Activated naive CD4-positive, alpha-beta T cell treated with anti-CD3 and anti-CD28 coated beads, Interleukin-2, amount 50 U/mL, for 24 hours (primary cell): ENCODE measurements around the gene IGFL1.
"Not testable (repeated sequence)": the region's sequence is repeated elsewhere in the genome, so short reads cannot be mapped to it uniquely, and the experiment has no call there.

ENCODE experiments used
- H3K27ac Mint-ChIP-seq: one replicate; pipeline ENCODE4 v1.8.0; 2021; ENCODE audit warnings: mild to moderate bottlenecking, mixed read lengths
- H3K27me3 Mint-ChIP-seq: one replicate; pipeline ENCODE4 v1.8.0; 2021; ENCODE audit warnings: mixed read lengths
- H3K36me3 Mint-ChIP-seq: one replicate; pipeline ENCODE4 v1.8.0; 2021; ENCODE audit warnings: mixed read lengths
- H3K4me1 Mint-ChIP-seq: one replicate; pipeline ENCODE4 v1.8.0; 2021; ENCODE audit warnings: mixed read lengths
- H3K4me3 Mint-ChIP-seq: one replicate; pipeline ENCODE4 v1.8.0; 2021; ENCODE audit warnings: mild to moderate bottlenecking, mixed read lengths
- H3K9me3 Mint-ChIP-seq: one replicate; pipeline ENCODE4 v1.8.0; 2021; ENCODE audit warnings: mixed read lengths

The IGFL1 gene

DNA sequence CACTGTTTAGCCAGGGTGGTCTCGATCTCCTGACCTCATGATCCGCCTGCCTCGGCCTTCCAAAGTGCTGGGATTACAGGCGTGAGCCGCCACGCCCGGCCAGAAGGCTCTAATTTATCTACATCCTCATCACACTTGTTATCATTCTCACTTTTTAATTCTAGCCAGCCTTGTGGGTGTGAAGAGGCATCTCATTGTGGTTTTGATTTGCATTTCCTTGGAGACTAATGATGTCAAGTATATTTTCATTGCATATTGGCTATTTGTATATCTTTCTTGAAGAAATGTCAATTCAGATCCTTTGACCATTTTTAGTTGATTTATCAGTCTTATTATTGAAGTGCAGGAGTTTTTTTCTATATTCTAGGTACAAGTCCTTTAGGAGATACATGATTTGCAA lies 39.6 kb downstream of the IGFL1 start:
- H3K4me1 Mint-ChIP-seq = peaks cover 4% of the 10 kb centered on the region
- H3K27ac Mint-ChIP-seq = no peak overlapping the region
- no peak overlapping the region for H3K4me3 Mint-ChIP-seq
- H3K9me3 Mint-ChIP-seq = no peaks in the 10 kb centered on the region
- no peaks in the 10 kb centered on the region for H3K36me3 Mint-ChIP-seq
- peaks cover 27% of the 10 kb centered on the region for H3K27me3 Mint-ChIP-seq

DNA sequence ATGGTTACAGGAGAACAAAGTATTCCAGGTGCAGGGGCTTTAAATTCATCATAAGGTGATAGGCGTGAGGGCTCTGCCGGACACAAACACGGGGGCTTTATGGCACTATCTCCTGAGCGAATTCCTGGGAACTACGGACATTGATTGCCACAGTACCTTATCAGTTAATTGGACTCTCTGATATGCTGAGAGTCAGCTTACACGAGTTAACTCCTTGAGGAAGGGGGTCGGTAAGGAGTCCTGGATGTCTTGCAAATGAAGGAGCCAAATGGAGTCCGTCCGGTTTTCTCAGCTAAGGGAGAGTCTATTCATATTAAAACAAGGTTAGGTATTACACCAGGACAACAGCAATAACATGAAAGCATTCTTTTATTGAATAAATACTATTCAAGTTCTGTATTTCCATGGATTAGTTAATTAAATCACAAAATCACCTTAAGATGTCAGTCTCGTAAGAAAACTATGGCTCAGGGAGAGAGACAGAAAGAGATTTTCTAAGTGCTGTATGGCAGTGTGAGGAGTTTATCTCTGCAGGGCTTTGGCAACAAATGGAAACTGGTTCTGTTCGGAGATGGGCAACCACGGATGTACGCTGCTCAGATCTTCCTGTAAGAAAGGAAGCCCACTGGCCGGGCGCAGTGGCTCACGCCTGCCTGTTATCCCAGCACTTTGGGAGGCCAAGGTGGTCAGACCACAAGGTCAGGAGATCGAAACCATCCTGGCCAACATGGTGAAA lies 41.1 kb downstream of the IGFL1 start:
- Mint-ChIP-seq H3K27me3 (peaks cover 25% of the 10 kb centered on the region), H3K36me3 (no peaks in the 10 kb centered on the region), H3K4me3 (no peak overlapping the region), H3K9me3 (no peaks in the 10 kb centered on the region), H3K4me1 (peaks cover 4% of the 10 kb centered on the region), H3K27ac (no peak overlapping the region)

DNA sequence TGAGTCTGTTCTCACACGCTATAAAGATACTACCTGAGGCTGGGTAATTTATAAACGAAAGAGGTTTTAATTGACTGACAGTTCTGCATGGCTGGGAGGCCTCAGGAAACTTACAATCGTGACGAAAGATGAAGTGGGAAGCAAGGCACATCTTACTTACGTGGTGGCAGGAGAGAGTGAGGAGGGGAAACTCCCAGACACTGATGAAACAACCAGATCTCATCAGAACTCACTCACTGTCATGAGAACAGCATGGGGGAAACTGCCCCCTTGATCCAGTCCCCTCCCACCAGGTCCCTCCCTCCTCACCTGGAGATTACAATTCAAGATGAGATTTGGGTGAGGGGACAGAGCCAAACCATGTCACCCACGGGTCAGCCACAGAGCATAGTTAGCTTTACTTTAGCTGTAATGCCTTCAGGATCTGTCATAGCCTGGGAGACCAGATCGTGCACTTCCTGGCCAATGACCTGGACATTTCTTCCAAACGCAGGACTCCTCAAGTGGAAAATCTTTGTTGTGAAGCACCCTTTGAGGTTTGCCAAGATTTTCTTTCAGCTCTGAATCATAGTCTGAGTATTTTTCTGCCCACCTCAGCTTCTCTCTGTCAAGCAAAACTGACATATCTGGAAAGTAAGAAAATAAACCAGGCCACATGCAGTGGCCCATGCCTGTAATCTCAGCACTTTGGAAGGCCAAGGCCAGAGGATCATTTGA lies 42.1 kb downstream of the IGFL1 start:
- H3K27me3 Mint-ChIP-seq = peaks cover 23% of the 10 kb centered on the region
- H3K4me1 Mint-ChIP-seq = peaks cover 4% of the 10 kb centered on the region
- H3K9me3 Mint-ChIP-seq = no peaks in the 10 kb centered on the region
- H3K27ac Mint-ChIP-seq = peak overlapping the region; percentile 52
- H3K4me3 Mint-ChIP-seq = no peak overlapping the region
- no peaks in the 10 kb centered on the region for H3K36me3 Mint-ChIP-seq

DNA sequence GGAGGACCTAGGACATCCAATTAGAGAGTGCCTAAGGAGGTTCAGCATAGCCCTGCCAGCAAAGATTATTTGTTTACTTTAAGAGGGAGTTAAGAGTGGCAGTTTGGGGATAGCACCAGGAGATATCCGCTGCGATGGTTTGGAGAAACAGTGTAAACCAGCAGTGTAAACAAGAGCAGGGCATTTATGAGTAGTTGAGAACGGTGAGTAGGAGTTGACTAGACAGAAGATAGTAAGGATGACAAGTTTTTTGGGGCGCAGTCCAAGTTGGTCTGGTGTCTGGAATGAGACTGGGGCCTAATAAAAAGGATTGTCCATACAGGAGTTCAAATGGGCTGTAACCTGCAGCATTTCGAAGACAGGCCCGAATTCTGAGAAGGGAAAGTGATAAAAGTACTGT lies 44.4 kb downstream of the IGFL1 start:
- not testable (repeated sequence) for H3K27ac Mint-ChIP-seq, H3K36me3 Mint-ChIP-seq, H3K9me3 Mint-ChIP-seq, H3K4me1 Mint-ChIP-seq, H3K4me3 Mint-ChIP-seq
- H3K27me3 Mint-ChIP-seq = peaks cover 28% of the 10 kb centered on the region

DNA sequence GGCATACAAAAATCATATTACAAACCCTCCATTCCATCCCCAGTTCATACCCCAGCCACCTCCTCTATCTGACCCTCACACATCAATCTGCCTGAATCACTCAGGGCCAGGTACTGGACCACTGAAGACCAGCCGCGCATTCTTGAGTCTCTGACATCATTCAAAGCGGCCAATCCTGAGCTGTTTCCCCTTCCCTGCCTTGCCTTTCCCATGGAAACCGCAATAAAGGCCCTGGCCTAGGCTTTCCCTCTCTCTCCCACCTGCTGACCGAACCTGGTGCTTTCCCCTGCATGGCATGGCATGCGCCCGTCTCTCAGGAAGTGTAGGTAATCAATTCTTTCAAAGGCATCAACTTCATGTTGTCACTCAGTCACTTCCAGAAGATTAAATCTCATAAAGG lies 49.6 kb downstream of the IGFL1 start:
- H3K4me3 Mint-ChIP-seq = no peak overlapping the region
- H3K9me3 Mint-ChIP-seq = no peaks in the 10 kb centered on the region
- peaks cover 13% of the 10 kb centered on the region for H3K27me3 Mint-ChIP-seq
- H3K36me3 Mint-ChIP-seq = no peaks in the 10 kb centered on the region
- H3K27ac Mint-ChIP-seq = no peak overlapping the region
- H3K4me1 Mint-ChIP-seq = no peaks in the 10 kb centered on the region
